Lung (tissue), 12 donors: Measurements from ENCODE around the gene UGT1A6. TPM values are rescaled to one million over a fixed set of nuclear protein-coding genes. Genes with fewer than 3 reads are reported as not detected.
"Not testable (repeated sequence)": the region's sequence is repeated elsewhere in the genome, so short reads cannot be mapped to it uniquely, and the experiment has no call there.

Experiments used
- ATAC-seq: fragments of 200-7000 bp; cut with Tn5 transposase; one replicate; pipeline ENCODE4 v1.9.1; 2020; ENCODE audit warnings: moderate number of reproducible peaks; ENCODE audit not compliant: insufficient read depth, low FRiP score
- DNase-seq, 3 donors: peaks; one replicate each; pipeline ENCODE4 v3.0.0-alpha.2; 2013 to 2017
- H3K27ac ChIP-seq, 2 donors: one replicate each; pipeline ENCODE4 v1.5.1; 2013; ENCODE audit warnings: mild to moderate bottlenecking in 2 of 2, moderate library complexity in 2 of 2, control low read depth in 1 of 2, inconsistent platforms in 1 of 2, low read depth in 1 of 2, low read length in 1 of 2
- H3K27me3 ChIP-seq, 3 donors: one replicate each; pipeline ENCODE4 v1.5.1; 2013; ENCODE audit warnings: low read length in 2 of 3; ENCODE audit not compliant: control insufficient read depth in 3 of 3, insufficient read depth in 3 of 3
- H3K36me3 ChIP-seq, 4 donors: one replicate each; pipeline ENCODE4 v1.5.1; 2013; ENCODE audit warnings: low read length in 4 of 4, mild to moderate bottlenecking in 1 of 4, moderate library complexity in 1 of 4; ENCODE audit not compliant: control insufficient read depth in 4 of 4, insufficient read depth in 4 of 4
- H3K4me1 ChIP-seq, 5 donors: one replicate each; pipeline ENCODE4 v1.5.1; 2013; ENCODE audit warnings: low read length in 5 of 5, mild to moderate bottlenecking in 2 of 5, moderate library complexity in 1 of 5; ENCODE audit not compliant: control insufficient read depth in 5 of 5, insufficient read depth in 5 of 5
- H3K4me3 ChIP-seq: one replicate; pipeline ENCODE4 v1.5.1; 2013; ENCODE audit warnings: mild to moderate bottlenecking, control low read depth, moderate library complexity
- H3K9ac ChIP-seq, 2 donors: one replicate each; pipeline ENCODE4 v1.5.1; 2013; ENCODE audit warnings: low read length in 2 of 2, control low read depth in 1 of 2; ENCODE audit not compliant: insufficient read depth in 1 of 2
- H3K9me3 ChIP-seq, 4 donors: one replicate each; pipeline ENCODE4 v1.5.1; 2013; ENCODE audit warnings: low read length in 3 of 4, mild to moderate bottlenecking in 1 of 4, moderate library complexity in 1 of 4; ENCODE audit not compliant: control insufficient read depth in 4 of 4, insufficient read depth in 3 of 4
- WGBS, 2 donors: extraction: QIAGEN DNeasy Blood & Tissue Kit; methylation state at CpG; one replicate each; pipeline ENCODE4 v1.1.7; 2013; 5-methylcytosine and 5-hydroxymethylcytosine counted together
- polyA plus RNA-seq, 2 donors: library from polyadenylated mRNA; stranded (reverse); fragments of 200-250 nt; gene quantifications; one replicate each; pipeline ENCODE4 v1.2.1, GENCODE V29; 2013
- total RNA-seq, 2 donors: library from RNA; depleted of rRNA in 1 of 2; stranded (reverse); fragments of >200 nt in 1 of 2; gene quantifications; one replicate each; pipeline ENCODE4 v1.2.1, GENCODE V29; 2014 to 2021
- TF ChIP-seq, protein P1 (sequence below): IDR thresholded peaks from 2 replicates; pipeline ENCODE4 v1.5.1; 2012; ENCODE audit warnings: mild to moderate bottlenecking; ENCODE audit errors: control extremely low read depth, extremely low read depth
- donor health status: control.
- donor health status: control.
- donor health status: Bipolar disorder and iron deficiency.
- donor health status: healthy.
- donor health status: DM: yes; HTN: yes; CAD: no.

The UGT1A6 gene
- total and polyA plus RNA-seq, 4 donors, result 0.63 to 2.3 (median 1.5) TPM

DNA sequence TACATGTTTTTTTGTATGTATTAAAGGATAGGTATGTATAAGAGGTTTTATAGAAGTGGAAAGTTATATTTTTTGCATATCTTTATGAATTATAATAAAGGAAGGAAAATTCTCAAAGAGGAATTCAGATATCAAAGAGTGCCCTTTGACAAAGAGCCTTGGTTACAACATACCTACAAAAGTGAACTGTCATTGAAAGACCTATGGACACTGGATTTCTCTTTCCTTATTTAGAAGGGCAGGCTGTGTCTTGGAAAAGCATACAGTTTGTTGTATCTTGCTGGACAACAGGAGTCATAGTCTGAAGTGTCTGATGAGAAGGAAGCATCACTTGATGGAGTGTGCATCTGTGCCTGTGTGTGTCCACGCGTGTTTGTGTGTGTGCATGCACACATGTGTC lies 41.3 kb upstream of the UGT1A6 start:
- WGBS, 2 donors, result 91 to 96% methylated on average over 2 of the region's 2 CpGs
- no peak overlapping the region for H3K9ac ChIP-seq
- no peak for ATAC-seq

DNA sequence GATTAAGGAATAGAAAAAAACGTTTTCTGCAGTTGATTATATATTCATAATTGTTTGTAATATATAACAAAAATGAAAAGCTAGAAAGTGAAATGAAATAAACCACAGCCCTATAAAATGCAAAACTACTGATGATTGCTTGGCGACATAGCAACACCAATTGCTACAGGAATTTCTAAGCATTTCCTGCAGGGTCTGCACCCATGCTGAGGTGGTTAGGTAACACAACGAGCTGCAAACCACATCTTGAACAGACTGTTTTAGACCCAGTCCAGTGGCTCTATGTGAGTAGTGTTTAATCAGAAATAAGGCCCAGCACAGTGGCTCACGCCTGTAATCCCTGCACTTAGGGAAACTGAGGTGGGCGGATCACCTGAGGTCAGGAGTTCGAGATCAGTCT lies 38.2 kb upstream of the UGT1A6 start:
- DNase-seq (no peak), ATAC-seq (no peak)
- no peaks in the 10 kb centered on the region for H3K27me3 ChIP-seq
- H3K36me3 ChIP-seq, result no peaks in the 10 kb centered on the region
- H3K4me3 ChIP-seq, result no peak overlapping the region
- WGBS, 2 donors, result 68 to 71% methylated on average over 6 of the region's 6 CpGs
- H3K9ac ChIP-seq, result no peak overlapping the region
- no peaks in the 10 kb centered on the region for H3K4me1 ChIP-seq
- TF ChIP-seq, protein P1, sequence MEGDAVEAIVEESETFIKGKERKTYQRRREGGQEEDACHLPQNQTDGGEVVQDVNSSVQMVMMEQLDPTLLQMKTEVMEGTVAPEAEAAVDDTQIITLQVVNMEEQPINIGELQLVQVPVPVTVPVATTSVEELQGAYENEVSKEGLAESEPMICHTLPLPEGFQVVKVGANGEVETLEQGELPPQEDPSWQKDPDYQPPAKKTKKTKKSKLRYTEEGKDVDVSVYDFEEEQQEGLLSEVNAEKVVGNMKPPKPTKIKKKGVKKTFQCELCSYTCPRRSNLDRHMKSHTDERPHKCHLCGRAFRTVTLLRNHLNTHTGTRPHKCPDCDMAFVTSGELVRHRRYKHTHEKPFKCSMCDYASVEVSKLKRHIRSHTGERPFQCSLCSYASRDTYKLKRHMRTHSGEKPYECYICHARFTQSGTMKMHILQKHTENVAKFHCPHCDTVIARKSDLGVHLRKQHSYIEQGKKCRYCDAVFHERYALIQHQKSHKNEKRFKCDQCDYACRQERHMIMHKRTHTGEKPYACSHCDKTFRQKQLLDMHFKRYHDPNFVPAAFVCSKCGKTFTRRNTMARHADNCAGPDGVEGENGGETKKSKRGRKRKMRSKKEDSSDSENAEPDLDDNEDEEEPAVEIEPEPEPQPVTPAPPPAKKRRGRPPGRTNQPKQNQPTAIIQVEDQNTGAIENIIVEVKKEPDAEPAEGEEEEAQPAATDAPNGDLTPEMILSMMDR, result no peak
- H3K9me3 ChIP-seq, result peaks cover 0 to 3% (median 0%) of the 10 kb centered on the region in 4 donors
- H3K27ac ChIP-seq, result no peak overlapping the region

More for the DNA sequence above, 41.3 kb upstream of the UGT1A6 start:
- no peaks in the 10 kb centered on the region for H3K4me1 ChIP-seq
- no peak overlapping the region for H3K4me3 ChIP-seq
- TF ChIP-seq, protein P1, result no peak
- H3K27ac ChIP-seq, result no peak overlapping the region
- H3K36me3 ChIP-seq, result no peaks in the 10 kb centered on the region
- no peaks in the 10 kb centered on the region for H3K27me3 ChIP-seq
- peaks cover 0 to 3% (median 0%) of the 10 kb centered on the region in 4 donors for H3K9me3 ChIP-seq
- DNase-seq, result no peak

DNA sequence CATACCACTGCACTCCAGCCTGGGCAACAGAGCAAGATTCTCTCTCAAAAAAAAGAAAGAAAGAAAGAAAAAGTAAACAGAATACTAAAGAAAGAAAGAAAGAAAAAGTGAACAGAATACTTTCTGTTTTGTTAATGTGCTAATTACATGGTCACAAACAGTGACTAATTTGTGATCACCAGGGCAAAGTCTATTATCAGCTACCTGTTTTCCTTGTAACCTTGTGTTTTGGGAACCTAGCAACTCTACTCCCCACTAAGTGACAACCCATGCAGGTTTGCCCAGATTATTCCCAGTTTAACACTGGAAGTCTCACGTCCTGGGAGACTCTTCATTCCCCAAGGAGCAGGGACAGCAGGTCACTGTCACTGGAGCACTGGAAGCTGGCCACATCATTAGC lies 37.6 kb upstream of the UGT1A6 start:
- no peak for DNase-seq
- Histone ChIP-seq H3K9me3 (peaks cover 0 to 3% (median under 1%) of the 10 kb centered on the region in 4 donors), H3K4me3 (no peak overlapping the region), H3K9ac (no peak overlapping the region), H3K4me1 (no peaks in the 10 kb centered on the region), H3K27ac (no peak overlapping the region), H3K36me3 (no peaks in the 10 kb centered on the region), H3K27me3 (no peaks in the 10 kb centered on the region)
- TF ChIP-seq, protein P1, result no peak
- ATAC-seq, result no peak
- WGBS, 2 donors, result 56 to 59% methylated on average over 1 of the region's 1 CpG

DNA sequence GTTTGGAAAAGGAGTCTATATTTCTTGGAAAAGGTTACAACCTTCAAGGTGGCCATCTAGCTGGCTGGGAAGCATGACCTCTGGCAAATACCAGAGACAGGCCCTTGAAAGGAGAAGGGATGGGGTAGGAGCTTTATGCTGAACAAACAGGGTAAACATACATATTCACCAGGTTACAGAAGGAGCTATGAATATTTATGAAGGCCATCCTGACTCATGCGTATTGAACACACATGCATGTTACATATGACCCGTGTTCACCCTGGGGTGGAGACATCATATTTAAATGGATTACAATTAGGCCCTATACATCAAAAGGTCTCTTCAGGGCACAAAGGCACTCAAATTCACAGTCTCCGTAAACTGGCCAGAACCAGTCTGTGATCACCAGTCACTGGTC lies 36.7 kb upstream of the UGT1A6 start:
- not testable (repeated sequence) for H3K4me3 ChIP-seq, ATAC-seq
- WGBS, 2 donors, result 97 to 98% methylated on average over 3 of the region's 3 CpGs

More for the DNA sequence above, 36.7 kb upstream of the UGT1A6 start:
- not testable (repeated sequence) for H3K9me3 ChIP-seq, H3K4me1 ChIP-seq, H3K9ac ChIP-seq, H3K36me3 ChIP-seq, H3K27me3 ChIP-seq, DNase-seq, H3K27ac ChIP-seq
